Fibroblast of skin of back (primary cell): ENCODE measurements around the gene GARNL3.

Source experiments
- DNase-seq: peaks from one replicate; pipeline ENCODE4 v3.0.0-alpha.2; 2013

Gene GARNL3

GRCh38 chr9:127311239-127311741 lies 46.7 kb downstream of the GARNL3 start:
- DNase-seq: peak; percentile 59

GRCh38 chr9:127313042-127313560 lies 48.5 kb downstream of the GARNL3 start:
- DNase-seq: no peak

- no peak for DNase-seq
Measured at GRCh38 chr9:127314911-127315310, 50.3 kb downstream of the GARNL3 start.

- peak; percentile 53 for DNase-seq
Measured at GRCh38 chr9:127316586-127317323, 52.2 kb downstream of the GARNL3 start.

- DNase-seq: peak; percentile 65
Measured at GRCh38 chr9:127318651-127319167, 54.1 kb downstream of the GARNL3 start.

DNA sequence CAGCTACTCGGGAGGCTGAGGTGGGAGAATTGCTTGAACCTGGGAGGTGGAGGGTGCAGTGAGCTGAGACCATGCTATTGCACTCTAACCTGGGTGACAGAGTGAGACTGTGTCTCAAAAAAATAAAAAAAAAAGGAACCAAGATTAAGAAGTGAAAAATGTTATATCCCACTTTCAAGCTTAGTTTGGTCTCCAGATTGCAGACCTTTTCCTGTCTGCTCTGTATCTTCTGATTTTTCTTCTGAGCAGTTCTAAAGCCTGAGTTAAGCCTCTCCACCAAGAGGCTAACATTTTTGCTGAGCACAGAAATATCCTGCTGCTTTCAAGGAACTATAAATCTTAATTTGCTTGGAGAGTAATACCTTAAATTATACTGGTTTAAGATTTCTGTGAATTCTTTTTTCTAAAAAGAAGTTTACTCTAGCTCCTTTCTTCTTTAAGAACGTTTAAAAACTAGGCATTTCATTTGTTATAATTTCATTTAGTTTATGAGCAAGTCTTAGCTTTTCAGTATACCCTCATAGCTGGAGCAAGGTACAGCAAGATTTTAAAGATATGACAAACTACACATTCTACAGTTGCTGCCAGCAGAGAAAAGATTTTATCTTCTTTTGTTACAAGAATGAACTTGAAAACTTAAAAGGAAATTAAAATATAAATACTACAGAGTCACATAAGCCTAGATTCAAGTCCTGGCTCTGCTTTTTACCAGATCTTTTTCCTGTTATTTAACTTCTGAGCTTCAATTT lies 55.0 kb downstream of the GARNL3 start:
- no peak for DNase-seq

GRCh38 chr9:127320115-127320378 lies 55.5 kb downstream of the GARNL3 start:
- no peak for DNase-seq

GRCh38 chr9:127323393-127323792 lies 58.8 kb downstream of the GARNL3 start:
- DNase-seq: no peak

GRCh38 chr9:127330501-127330900 lies 65.9 kb downstream of the GARNL3 start:
- DNase-seq: no peak

GRCh38 chr9:127333221-127334064 lies 68.9 kb downstream of the GARNL3 start:
- no peak for DNase-seq

- DNase-seq: no peak
Measured at GRCh38 chr9:127334725-127335124, 70.2 kb downstream of the GARNL3 start.

- no peak for DNase-seq
Measured at GRCh38 chr9:127336086-127336485, 71.5 kb downstream of the GARNL3 start.

GRCh38 chr9:127336506-127337352 lies 72.2 kb downstream of the GARNL3 start:
- peak; percentile 98 for DNase-seq

- DNase-seq: no peak
Measured at GRCh38 chr9:127340721-127341120, 76.1 kb downstream of the GARNL3 start.

DNA sequence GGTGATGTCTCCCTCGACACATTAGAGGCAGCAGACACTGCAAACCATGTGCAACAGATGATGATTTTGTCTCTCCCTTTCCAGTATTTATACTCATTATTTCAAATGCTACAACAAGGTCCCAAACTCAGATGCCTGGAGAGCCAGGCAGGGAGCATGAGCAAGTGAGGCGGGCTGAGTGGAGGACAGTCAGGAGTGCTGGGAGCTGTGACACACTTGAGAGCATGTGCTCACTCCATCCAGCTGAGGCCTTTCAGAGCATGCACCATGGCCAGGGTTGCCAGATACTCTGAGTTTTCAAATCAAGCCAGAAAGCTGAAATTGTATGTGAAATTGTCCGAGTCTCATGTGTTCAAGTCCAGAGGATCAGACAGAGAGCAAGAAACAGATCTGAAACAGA lies 76.6 kb downstream of the GARNL3 start:
- DNase-seq: no peak

- DNase-seq: peak; percentile 55
Measured at GRCh38 chr9:127344368-127345000, 79.9 kb downstream of the GARNL3 start.

DNA sequence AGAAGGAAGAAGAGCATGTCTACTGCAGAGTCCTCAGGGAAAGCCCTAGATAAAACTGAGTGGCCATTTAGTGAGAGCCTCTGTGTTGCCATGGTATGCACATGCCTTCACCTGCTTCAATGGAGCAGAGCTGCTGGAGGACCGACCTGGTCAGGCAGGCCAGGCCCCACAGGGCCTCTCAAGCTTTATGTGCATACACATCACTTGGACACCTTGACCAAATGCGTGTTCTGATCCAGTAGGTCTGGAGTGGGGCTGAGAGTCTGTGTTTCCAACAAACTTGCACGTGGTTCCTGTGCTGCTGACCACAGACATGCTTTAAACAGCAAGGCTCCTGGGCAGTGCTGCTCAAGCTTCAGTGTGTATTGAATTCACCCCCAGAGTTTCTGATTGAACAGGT lies 81.0 kb downstream of the GARNL3 start:
- no peak for DNase-seq

DNA sequence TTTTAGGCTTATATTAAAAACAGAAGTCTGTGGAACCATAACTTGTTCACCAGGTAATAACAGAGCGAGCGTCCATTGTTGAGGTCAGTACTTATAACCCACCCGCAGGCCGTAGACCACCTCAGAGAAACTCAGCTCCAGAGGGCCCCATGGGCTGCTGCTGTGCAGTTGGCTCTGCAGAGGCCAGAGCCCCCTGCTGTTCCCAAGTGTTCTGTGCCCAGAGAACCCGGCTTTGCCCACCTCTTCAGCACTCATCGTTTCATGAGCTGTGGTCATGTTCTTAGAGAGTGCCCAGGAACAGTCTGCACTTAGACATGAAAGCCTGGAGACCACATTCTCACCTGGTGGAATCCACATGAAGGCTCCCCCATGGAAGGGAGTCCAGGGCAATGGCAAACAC lies 82.0 kb downstream of the GARNL3 start:
- no peak for DNase-seq

- DNase-seq: peak; percentile 46
Measured at GRCh38 chr9:127347831-127348776, 83.5 kb downstream of the GARNL3 start.

DNA sequence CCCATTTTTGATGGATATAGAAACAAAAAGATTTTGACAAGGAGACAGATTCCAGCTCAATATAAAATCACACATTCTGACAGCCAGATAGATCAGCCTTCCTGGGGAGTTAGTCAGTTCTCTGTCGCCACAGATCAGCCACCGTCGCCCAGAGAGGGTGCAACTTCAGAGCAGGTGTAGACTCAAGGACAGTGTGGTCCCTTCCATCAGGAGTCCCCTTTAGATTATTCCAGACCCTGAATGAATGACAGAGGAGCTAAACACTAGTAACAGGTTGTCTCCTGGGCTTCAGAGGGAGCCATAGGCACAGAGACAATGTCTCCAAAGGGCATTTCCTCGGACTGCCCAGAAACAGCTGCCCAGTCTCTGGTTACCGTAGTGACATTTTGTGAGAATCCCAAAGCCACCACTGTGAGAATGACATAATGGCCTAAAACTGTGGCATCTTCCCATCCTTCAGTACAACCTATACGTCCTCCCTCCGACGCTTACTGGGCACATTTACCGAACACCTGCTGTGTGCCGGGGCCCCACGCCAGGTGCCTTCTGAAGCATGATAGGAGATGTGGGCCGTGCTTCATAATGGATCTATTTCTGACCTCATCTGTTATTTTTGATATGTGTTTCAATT lies 85.0 kb downstream of the GARNL3 start:
- DNase-seq: no peak
